Measurements from ENCODE around the gene JCHAIN.

JCHAIN gene

DNA sequence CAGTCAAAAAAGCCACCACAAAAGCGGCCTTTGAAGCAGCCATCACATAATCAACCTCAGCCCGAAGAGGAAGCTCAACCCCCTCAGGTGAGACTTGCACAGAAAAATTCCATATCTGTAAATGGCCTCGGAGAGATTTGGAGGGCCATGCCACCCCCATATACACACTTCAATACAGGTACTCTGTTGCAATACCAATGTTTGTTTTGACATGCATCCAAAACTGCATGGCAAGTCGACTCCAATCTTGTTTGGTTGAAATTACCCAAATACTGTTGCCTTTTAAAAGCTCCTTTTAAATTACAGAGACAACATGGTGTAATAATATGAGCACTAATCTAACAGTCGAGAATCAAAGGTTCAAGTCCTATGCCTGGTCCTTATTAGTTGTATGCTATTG lies 31.8 kb downstream of the JCHAIN start:
- DNase-seq = no peak

DNA sequence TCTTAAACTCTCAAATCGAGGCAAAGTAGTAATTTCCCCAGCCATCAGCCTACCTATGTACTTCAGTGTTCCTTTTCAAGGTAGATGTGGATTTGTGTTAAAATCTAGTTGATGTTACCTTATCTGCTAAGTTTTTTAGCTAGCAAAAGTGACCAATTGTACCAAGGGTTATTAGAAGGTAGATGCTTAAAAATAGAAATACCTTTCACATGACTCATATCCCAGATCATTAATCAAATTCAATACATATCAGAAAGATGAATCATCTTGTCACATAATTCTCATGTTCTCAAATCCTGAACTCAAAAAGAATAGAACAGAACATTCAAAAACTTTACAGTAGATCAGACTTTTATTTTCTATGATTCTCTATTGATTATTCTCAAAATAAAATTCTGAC lies 34.3 kb downstream of the JCHAIN start:
- DNase-seq = no peak

DNA sequence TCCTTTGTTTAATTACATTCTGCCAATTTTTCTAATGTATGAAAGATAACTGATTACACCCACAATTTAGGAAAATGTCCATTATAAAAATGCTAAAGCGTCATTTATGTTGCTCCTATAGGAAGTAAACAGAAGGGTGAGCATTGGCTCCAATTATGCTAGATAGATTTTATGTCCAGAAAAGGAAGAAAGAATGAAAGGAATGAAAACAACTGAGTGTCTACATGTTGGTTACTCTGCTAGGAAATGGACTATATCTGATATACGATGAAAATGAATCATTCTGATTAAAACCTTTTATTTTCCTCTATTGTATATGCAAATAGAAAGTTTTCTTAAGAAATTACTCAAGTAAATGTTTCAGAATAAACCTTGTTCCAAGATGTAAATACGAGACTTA lies 36.1 kb downstream of the JCHAIN start:
- no peak for DNase-seq

GRCh38 chr4:70629469-70630090 lies 36.7 kb downstream of the JCHAIN start:
- DNase-seq = no peak

DNA sequence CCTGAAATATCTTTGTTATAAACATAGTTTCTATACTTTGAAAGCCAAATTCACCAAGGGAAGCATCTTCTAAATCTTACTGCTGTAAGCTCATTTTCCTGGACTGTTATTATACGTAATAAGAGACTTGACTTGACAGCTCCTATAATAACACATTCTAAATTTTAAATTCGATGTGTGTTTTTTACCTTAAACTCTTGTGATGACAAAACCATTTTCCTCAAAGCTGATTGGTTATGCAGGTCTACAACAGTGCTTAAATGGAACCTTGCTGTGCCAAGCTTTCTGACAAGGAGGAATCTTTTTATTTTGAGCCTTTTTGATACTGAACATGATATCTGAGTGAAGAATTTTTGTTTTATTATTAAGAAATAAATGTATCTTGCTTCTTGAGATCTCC lies 37.9 kb downstream of the JCHAIN start, which contains the start of gene ENAM:
Gene ENAM, plus strand, starts transcription at position 301 of the 400 bp plus-strand sequence. CDS start 757 bp downstream, outside the sequence.
- DNase-seq = no peak

- no peak for DNase-seq
Observed at GRCh38 chr4:70627620-70628019, 38.7 kb downstream of the JCHAIN start.

DNA sequence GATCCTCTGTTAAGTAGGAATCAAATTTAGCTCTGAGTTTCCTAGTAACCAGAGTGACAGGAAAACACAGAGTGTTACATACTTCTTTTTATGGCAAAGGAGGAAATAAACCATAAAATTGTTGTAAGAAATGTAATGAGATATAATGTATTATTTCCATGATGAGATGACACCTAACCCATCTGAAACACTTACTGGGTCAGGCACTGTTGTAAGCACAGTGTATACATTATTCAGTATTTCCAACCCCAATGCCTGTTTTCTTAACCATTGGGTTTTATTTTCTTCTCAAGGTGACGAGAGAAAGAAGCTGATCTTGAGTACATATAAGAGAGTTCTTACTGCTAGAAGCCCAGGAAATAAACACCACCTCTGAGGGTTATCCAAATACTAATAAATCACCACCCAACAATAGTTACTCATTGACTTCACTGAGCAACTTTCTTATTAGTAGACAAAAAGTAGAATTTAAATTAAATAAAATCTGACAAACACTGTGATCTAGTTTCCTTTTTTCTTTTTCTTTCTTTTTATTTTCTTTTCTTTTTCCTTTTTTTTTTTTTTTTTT lies 42.0 kb downstream of the JCHAIN start:
- no peak for DNase-seq

- DNase-seq = no peak
Observed at GRCh38 chr4:70623323-70623722, 43.0 kb downstream of the JCHAIN start.

DNA sequence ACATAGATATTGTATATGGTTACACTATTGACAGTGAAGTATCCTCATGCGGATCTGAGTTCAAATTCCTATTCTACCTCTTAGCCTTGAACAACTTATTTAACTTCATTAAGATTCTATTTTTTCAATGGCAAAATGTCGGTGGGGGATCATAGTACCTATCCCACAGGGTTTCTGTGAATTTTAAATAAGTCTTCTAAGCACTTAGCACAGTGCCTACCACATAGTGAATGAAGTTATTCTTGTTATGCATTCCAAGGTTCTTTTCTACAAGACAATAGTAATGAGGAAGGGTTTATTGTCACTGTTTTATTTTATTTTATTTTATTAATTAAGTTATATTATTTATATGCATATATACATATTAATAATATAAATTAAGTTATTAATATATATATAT lies 46.5 kb downstream of the JCHAIN start:
- no peak for DNase-seq

DNA sequence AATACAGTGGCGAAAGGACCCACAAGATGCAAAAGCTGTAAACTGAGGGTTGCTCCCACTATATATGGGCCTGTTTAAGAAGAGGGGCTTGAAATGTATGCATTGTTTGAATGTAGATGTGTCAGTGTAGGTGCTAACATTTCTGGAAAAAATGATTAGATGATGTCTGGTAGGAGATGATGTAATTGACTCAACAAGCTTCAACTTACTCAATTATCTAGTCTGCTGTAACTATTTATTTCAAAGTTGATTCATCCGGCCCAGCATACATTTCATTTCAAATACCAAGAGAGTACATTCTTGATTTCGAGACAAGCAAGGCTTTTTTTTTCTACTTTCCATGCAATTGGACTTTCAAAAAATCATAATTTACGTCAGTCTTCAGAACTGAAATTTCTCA lies 47.0 kb downstream of the JCHAIN start:
- no peak for DNase-seq

- no peak for DNase-seq
Observed at GRCh38 chr4:70614184-70614555, 52.1 kb downstream of the JCHAIN start.

DNA sequence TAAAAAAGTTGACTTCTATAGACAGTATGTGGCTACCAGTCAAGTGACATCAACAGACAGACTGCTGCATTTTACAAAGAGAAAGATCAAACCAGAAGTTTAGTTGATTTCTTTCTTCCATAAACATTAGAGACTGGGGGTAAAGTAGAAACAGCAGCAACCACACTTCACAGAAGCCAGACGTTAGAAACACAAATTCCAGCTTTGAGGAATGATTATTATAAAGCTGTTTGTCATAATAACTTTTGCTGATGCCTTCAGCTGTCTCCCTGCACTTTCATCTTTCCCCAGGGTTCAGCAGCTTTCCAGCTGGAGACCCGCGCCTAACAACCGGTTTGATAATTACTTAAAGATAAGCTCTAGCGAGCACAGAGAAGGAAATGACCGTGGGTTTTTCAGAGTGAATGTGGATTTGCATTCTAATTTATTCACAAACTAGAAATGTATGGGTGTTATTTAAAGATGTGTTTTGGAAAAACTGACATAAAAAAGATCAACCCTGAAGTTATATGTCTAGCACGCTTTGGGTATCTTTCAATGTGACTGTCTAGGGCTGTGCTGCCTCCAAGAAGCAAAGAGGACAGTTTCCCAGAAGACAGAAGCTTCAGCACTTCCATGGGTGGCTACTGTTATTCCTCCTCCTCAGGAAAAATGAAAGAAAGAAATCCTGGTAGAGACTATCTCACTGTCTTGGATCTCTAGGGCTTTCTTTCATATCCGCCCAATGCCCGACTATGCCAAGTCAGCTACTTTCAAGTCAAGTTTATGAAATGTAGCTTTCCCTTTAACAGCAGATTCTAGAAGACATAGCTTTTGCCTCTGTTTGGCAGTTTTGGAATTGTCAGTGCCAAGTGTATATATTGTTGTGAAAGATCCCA lies 52.8 kb downstream of the JCHAIN start:
- DNase-seq = no peak

GRCh38 chr4:70608324-70608723 lies 58.0 kb downstream of the JCHAIN start:
- no peak for DNase-seq

DNA sequence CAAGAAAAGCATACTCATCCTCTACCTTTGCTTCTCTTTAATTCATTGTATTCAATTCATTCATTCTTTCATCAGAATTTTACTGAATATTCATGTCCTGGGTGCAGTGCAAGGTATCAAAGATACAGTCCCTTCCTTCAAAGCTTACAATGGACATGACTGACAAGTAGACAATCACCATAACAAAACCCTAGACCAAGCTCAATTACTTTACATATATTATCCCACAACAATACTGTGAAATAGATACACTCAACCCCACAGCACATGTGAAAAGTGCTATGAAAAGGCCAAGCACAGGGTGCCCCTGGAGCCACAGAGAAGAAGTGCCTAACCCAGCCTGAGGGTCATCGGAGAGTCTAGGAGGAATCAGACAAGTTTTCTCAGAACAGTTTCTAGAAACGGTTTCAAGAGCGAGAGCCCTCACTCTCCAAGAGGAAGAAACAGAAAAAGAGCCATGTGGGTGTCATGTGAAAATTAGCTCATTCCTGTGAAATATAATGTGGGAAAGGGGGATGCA lies 58.9 kb downstream of the JCHAIN start:
- no peak for DNase-seq

GRCh38 chr4:70606459-70606858 lies 59.8 kb downstream of the JCHAIN start:
- no peak for DNase-seq

All from DMS79 (cell line).